Tongue (tissue), 2 donors: ENCODE measurements around the gene JMJD8. TPM values are rescaled to one million over a fixed set of nuclear protein-coding genes. Genes with fewer than 3 reads are reported as not detected.
"Not testable (repeated sequence)": the region's sequence is repeated elsewhere in the genome, so short reads cannot be mapped to it uniquely, and the experiment has no call there.

Experiments
- DNase-seq: peaks from one replicate; pipeline ENCODE4 v3.0.0-alpha.2; 2015
- total RNA-seq: library from RNA; depleted of rRNA; stranded (reverse); fragments of >200 nt; gene quantifications from one replicate; pipeline ENCODE4 v1.2.3, GENCODE V29; 2014

The JMJD8 gene
- total RNA-seq, 1 donor from 2014 or later, result 26.6 TPM

- no peak for DNase-seq
These were observed 24.8 kb upstream of the JMJD8 start for GRCh38 chr16:708959-709358.

- DNase-seq, result no peak
These were observed 23.9 kb upstream of the JMJD8 start for GRCh38 chr16:708019-708418.

GRCh38 chr16:707062-707538 lies 23.0 kb upstream of the JMJD8 start:
- DNase-seq, result no peak

- DNase-seq, result no peak
These were observed 22.3 kb upstream of the JMJD8 start for GRCh38 chr16:706189-707061.

- no peak for DNase-seq
These were observed 21.5 kb upstream of the JMJD8 start, which contains the start of gene FBXL16 for GRCh38 chr16:705431-706188. FBXL16 (minus strand) TSS chr16:705801; CDS start chr16:697405, 8,396 bp downstream.

- no peak for DNase-seq
These were observed 20.6 kb upstream of the JMJD8 start for GRCh38 chr16:704552-705380.

GRCh38 chr16:704047-704446 lies 19.9 kb upstream of the JMJD8 start:
- DNase-seq, result no peak

GRCh38 chr16:703406-703805 lies 19.3 kb upstream of the JMJD8 start:
- no peak for DNase-seq

GRCh38 chr16:702341-702740 lies 18.2 kb upstream of the JMJD8 start:
- DNase-seq, result no peak

GRCh38 chr16:700684-701584 lies 16.8 kb upstream of the JMJD8 start:
- DNase-seq, result peak; percentile 65

- no peak for DNase-seq
These were observed 15.0 kb upstream of the JMJD8 start for GRCh38 chr16:698911-699671.

GRCh38 chr16:695355-696089 lies 11.4 kb upstream of the JMJD8 start:
- DNase-seq, result peak; percentile 52

- no peak for DNase-seq
These were observed 10.8 kb upstream of the JMJD8 start for GRCh38 chr16:694863-695354.

- DNase-seq, result no peak
These were observed 10.2 kb upstream of the JMJD8 start for GRCh38 chr16:694187-694862.

GRCh38 chr16:693766-694165 lies 9.6 kb upstream of the JMJD8 start:
- DNase-seq, result no peak

GRCh38 chr16:693364-693763 lies 9.2 kb upstream of the JMJD8 start:
- no peak for DNase-seq

GRCh38 chr16:692356-693108 lies 8.4 kb upstream of the JMJD8 start:
- no peak for DNase-seq

GRCh38 chr16:691242-691641 lies 7.1 kb upstream of the JMJD8 start:
- DNase-seq, result not testable (repeated sequence)
